HG03558 (cell line): ENCODE measurements around the gene KRTAP1-3.
"Not testable (repeated sequence)": the region's sequence is repeated elsewhere in the genome, so short reads cannot be mapped to it uniquely, and the experiment has no call there.

Experiments
- ATAC-seq: cut with Tn5 transposase; IDR thresholded peaks from one replicate; pipeline ENCODE4 v1.9.1; 2021; ENCODE audit warnings: moderate number of reproducible peaks; ENCODE audit not compliant: unreplicated experiment; ENCODE audit errors: extremely low read depth

KRTAP1-3 gene, protein sequence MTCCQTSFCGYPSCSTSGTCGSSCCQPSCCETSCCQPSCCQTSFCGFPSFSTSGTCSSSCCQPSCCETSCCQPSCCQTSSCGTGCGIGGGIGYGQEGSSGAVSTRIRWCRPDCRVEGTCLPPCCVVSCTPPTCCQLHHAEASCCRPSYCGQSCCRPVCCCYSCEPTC

DNA sequence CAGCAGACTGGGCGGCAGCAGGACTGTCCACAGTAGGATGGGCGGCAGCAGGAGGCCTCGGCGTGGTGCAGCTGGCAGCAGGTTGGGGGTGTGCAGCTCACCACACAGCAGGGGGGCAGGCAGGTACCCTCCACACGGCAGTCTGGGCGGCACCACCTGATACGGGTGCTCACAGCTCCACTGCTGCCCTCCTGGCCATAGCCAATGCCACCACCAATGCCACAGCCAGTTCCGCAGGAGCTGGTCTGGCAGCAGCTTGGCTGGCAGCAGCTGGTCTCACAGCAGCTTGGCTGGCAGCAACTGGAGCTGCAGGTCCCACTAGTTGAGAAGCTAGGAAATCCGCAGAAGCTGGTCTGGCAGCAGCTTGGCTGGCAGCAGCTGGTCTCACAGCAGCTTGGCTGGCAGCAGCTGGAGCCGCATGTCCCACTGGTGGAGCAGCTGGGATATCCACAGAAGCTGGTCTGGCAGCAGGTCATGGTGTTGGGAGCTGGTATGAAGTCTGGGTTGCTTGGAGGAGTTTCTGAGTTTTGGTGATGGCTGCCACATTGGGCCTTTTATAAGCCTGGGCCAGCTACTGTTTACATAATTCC lies at the start of gene KRTAP1-3:
TSS of gene KRTAP1-3 (minus strand) at position 529 of the 590 bp plus-strand sequence. CDS start at position 476, 53 bp downstream.
- not testable (repeated sequence) for ATAC-seq

DNA sequence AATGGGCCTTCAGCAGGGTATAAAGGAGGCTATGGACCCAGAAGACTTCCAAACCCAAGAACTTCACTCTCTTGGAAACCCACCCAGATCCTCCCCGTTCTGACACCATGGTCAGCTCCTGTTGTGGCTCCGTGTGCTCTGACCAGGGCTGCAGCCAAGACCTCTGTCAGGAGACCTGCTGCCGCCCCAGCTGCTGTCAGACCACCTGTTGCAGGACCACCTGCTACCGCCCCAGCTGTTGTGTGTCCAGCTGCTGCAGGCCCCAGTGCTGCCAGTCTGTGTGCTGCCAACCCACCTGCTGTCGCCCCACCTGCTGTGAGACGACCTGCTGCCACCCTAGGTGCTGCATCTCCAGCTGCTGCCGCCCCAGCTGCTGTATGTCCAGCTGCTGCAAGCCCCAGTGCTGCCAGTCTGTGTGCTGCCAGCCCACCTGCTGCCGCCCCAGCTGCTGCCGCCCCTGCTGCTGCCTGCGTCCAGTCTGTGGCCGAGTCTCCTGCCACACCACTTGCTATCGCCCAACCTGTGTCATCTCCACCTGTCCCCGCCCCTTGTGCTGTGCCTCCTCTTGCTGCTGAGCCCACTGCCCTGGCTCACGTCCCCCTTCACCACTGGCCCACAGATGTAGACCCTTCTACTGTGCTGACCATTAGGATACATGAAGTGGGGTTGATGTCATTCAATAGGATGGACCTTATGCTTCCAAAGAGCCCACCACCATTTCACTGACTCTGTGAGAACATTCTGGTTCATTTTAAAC lies 49.6 kb upstream of the KRTAP1-3 start, which contains the start of gene KRTAP4-7:
TSS of gene KRTAP4-7 (plus strand) at position 51 of the 757 bp plus-strand sequence. CDS start at position 108, 57 bp downstream.
- not testable (repeated sequence) for ATAC-seq

DNA sequence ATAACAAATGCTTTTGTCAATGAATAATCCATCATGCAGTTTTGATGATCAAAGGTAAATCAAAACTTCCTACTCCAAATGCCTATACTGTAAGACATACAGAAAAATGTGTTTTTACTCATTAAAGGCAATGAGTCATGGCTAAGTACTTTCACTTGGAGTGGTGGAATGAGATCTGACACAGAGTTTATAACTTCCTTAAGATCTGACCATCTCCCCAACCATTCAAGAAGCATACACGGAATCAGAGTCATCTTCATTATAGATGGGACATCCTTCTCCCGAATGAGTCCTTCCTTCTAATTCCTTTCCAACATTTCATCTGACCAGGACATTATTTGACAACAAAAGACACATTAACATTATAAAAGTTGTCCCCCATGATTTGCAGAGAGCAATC lies 48.8 kb upstream of the KRTAP1-3 start:
- ATAC-seq, result not testable (repeated sequence)

DNA sequence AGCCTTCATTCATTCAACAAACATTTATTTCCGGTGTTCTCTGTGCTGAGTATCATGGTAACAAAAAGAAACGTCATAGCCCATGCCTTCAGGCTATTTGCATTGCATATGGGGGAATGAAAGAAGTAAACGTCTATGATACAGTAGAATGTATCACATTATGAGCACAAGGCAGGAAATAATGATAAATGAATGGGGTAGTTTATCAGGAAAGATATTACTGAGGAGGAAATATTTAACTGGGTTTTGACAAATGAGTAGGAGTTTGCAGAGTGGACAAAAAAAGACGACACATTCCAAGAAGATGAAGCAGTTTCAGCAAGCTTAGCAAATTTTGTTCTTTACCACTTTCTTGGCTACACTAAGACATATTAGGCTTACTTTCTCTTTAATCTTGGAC lies 48.0 kb upstream of the KRTAP1-3 start:
- no peak for ATAC-seq

DNA sequence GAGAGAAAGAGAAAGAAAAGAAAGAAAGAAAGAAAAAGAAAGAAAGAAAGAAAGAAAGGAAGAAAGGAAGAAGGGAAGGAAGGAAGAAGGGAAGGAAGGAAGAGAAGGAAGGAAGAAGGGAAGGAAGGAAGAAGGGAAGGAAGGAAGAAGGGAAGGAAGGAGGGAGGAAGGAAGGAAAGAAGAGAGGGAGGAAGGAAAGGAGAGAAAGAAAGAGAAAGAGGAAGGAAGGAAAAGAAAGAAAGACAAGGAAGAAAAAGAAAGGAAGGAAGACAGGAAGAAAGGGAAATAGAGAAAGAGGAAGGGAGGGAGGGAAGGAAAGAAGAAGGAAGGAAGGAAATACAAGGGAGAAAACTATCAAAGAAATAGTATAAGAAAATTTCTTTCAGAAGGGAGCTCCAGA lies 42.1 kb upstream of the KRTAP1-3 start:
- no peak for ATAC-seq

GRCh38 chr17:41073676-41074075 lies 39.0 kb upstream of the KRTAP1-3 start:
- ATAC-seq, result no peak

GRCh38 chr17:41071606-41072360 lies 37.1 kb upstream of the KRTAP1-3 start:
- no peak for ATAC-seq

- ATAC-seq, result no peak
These were observed 34.4 kb upstream of the KRTAP1-3 start for GRCh38 chr17:41069031-41069430.

DNA sequence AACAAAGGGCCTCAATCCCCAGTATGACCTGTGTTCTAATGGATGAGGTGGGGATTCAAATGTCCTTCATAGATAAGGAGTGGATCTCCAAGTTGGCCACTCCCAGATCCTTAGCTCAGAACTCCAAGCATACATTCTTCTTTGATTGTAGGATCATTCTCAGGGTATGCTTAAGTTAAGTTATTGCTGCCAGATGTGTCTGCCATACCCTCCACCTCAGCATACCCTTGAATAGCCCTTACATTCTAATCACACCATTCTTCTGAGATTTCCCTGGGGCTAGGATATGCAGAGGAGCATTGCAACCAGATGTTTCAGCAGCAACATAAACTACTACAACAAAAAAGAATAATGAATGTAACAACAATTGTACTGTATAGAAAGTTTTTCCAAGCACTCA lies 32.6 kb upstream of the KRTAP1-3 start:
- ATAC-seq, result no peak

DNA sequence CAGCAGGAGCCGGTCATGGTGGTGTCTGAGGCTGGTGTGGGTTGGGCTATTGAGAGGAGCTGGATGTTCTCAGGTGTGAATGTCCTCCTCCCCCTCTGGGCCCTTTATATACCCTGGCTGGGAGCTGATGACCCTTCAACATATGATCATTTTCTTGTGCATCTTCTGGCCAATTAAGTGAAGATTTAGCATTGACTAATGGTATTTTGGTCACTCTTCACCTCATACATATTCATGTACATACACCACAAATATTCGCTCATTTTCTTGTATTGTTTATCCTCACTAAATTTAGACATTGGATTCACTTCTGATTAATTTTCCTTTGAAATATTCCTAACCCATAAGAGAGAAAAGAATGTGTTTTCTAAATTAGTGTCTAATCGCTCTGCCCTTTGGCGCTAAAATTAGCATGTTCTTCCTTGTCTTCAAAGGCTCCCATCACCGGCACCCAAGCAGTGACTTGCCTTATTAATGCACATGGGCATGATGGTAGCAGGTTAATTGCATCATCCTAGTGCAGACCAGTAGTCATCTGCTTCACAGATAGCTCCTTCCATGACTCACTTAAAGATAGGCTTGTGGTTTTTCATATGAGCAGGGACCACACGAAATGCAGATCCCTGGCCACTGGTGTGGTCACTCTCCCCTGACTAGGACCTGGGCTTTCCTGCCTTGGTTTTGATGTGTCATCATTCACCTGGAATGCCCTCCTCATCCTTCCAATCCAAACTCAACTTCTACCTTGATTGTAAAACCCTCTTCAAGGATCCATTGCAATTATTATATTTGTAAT lies 31.4 kb upstream of the KRTAP1-3 start, which contains the start of gene KRTAP2-4:
TSS of gene KRTAP2-4 (minus strand) at position 51 of the 796 bp plus-strand sequence. CDS start at position 17, 34 bp downstream.
- no peak for ATAC-seq

DNA sequence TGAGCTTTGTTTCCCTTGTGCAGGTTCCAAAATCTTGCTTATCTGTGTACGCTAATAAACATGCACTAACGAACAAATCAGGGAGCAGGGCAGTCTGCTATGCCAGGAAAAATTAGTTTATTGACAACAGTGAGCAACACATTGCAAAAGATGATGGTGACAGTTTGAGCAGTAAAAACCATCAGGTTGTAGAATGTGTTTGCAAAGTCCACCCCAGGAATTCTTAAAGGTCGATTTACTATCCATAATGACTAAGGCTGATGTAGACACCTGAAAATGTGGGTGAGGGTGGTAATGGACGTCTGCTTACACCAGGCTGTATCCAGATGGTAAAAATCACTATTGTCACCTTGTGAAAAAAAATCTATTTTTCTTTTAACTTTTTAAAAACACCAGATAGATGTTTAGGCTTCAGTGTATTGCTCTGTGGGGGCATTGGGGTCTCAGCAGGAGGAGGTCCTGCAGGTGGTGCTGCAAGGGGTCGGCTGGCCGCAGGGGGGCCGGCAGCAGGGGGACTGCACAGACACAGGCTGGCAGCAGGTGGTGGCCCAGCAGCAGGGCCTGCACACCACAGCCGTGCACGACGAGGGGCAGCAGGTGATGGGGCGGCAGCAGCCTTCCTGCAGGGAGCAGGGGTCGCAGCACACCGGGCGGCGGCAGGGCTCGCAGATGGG lies 30.5 kb upstream of the KRTAP1-3 start:
- not testable (repeated sequence) for ATAC-seq

- ATAC-seq, result no peak
These were observed 29.6 kb upstream of the KRTAP1-3 start for GRCh38 chr17:41064301-41064700.

DNA sequence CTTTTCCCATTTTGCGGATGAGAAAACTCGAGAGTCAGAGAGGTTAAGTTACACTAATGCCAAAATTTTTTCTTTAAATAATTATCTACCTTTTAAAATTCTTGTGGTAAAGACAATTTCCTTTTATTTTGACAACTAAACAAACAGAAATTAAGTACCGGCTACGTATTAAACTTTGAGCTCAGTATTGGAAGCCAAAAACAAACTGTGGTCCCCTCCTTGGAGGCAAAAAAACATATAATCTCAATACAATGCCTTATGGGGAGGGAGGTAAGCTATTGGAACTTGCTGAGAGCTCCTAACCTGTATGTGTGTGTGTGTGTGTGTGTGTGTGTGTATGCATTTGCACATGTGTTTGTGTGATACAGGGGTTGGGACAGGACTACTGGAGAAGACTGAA lies 28.8 kb upstream of the KRTAP1-3 start:
- ATAC-seq, result no peak

- ATAC-seq, result no peak
These were observed 27.3 kb upstream of the KRTAP1-3 start for GRCh38 chr17:41061964-41062363.

GRCh38 chr17:41060052-41060604 lies 25.5 kb upstream of the KRTAP1-3 start, which contains the start of gene KRTAP2-3:
KRTAP2-3 (minus strand) TSS chr17:41060114; CDS start chr17:41060050, 64 bp downstream.
- no peak for ATAC-seq

DNA sequence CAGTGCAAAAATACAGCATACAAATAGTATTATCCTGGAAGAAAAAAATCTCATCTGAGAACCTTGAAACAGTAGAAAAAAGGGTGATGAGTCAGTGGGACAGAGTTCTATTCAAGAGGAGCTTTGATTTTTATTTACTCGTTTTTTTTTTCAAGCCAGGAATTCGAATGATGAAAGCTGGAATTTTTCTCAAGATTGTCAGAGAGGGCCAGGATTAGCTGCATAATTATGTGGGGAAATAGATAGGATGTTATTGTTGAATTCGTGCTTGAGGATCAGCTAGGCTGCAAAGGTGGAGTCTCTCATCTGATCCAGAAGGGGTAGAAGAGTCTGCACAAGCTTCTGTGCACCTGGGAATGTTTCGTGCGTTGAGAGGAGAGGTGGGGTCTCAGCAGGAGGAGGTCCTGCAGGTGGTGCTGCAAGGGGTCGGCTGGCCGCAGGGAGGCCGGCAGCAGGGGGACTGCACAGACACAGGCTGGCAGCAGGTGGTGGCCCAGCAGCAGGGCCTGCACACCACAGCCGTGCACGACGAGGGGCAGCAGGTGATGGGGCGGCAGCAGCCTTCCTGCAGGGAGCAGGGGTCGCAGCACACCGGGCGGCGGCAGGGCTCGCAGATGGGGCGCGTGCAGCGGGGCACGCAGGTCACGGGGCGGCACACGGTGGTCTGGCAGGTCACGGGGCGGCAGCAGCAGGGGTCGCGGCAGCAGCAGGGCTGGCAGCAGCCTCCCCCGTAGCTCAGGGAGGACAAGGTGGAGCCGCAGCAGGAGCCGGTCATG lies 24.8 kb upstream of the KRTAP1-3 start:
- not testable (repeated sequence) for ATAC-seq

DNA sequence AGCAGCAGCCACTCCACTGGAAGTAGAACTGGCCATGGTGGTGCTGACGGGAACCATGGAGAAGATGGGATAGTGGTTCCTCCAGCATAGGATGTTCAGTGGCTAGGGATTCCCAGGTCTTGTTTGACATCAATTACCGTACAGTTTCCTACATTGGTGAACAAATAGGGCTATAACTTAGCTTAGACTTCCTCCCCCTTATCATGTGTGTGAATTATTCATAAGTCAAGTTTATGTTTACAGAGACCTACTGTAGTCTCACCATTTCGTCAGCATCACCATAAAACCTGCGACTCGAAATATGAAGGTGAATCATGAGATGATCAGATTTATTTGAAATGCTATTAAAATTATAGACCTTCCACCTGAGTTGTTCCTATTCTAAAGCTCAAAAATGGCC lies 24.1 kb upstream of the KRTAP1-3 start:
- no peak for ATAC-seq

DNA sequence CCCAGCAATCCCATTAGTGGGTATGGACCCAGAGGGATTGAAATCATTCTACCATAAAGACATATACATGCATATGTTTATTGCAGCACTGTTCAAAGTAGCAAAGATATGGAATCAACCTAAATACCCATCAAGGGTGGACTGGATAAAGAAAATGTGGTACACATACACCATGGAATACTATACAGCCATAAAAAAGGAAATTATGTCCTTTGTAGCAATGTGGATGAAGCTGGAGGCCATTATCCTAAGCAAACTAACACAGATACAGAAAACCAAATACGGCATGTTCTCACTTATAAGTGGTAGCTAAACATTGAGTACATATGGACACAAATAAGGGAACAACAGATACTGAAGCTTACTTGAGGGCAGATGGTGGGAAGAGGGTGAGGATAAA lies 22.9 kb upstream of the KRTAP1-3 start:
- ATAC-seq, result no peak
